Esophagus squamous epithelium (tissue), 4 donors: ENCODE results near the gene STXBP4.

Source experiments
- POLR2A ChIP-seq, 4 donors: fragments of 450-650 bp; IDR thresholded peaks; one replicate each; pipeline ENCODE4 v1.6.1; 2017; ENCODE audit warnings: antibody characterized with exemption in 4 of 4, mild to moderate bottlenecking in 4 of 4, moderate library complexity in 3 of 4
- TF ChIP-seq, protein P1 (sequence below), 6 experiments: fragments of 450-650 bp in 4 of 6; fragments of 200-600 bp in 2 of 6; sonication (generic) in 2 of 6; IDR thresholded peaks; one replicate each; pipeline ENCODE4 v1.5.1; 2016 to 2019; ENCODE audit warnings: antibody characterized with exemption in 6 of 6, mild to moderate bottlenecking in 4 of 6, moderate library complexity in 4 of 6

DNA sequence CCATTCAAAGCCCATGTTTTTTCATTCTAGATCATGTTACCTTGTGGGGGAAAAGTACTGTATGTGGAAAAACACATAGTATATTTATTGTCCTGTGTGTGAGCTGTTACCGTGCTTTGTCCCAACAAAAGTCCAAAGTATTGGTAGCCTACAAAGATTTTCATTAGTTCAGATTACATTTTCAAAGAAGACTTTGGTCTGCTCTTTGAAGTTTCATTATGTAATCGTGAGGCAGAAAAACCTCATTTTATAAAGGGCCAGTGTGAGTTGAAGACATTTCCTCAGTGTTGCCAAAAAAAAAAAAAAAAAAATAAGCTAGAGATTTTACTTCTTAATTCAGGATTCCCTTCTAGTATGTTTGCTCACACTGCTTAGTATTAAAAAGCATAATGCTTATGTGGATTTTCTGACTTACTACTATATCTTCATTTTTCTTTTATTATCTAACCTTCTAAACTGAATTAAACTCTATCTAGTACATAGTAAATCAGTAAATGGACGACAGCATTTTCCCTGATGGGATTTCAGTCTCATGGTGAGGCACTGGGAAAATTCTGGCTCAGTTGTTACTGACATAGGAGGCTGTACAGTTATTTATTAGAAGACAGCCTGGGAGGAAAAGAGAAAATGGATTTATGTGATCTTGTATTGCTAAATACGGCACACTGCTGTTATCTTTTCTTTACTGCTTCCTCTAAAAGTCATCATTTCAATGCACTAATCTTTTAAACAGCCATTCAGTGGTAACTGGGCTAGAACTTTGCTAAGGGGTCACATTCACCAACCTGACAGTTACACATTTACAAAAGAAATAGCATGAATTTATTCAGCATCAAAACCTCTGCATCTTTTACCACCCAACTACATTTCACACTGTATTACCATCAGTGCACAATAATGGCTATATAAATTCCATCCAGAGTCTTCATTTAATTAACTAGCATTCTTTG is 100.6 kb downstream of the STXBP4 start:
- TF ChIP-seq, protein P1, sequence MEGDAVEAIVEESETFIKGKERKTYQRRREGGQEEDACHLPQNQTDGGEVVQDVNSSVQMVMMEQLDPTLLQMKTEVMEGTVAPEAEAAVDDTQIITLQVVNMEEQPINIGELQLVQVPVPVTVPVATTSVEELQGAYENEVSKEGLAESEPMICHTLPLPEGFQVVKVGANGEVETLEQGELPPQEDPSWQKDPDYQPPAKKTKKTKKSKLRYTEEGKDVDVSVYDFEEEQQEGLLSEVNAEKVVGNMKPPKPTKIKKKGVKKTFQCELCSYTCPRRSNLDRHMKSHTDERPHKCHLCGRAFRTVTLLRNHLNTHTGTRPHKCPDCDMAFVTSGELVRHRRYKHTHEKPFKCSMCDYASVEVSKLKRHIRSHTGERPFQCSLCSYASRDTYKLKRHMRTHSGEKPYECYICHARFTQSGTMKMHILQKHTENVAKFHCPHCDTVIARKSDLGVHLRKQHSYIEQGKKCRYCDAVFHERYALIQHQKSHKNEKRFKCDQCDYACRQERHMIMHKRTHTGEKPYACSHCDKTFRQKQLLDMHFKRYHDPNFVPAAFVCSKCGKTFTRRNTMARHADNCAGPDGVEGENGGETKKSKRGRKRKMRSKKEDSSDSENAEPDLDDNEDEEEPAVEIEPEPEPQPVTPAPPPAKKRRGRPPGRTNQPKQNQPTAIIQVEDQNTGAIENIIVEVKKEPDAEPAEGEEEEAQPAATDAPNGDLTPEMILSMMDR (IDR thresholded peaks at IDR 0.05) = no peak
- no peak for TF ChIP-seq POLR2A (IDR thresholded peaks at IDR 0.05)
